ENCODE data around the gene MYO1E. TPM values are rescaled to one million over a fixed set of nuclear protein-coding genes. Genes with fewer than 3 reads are reported as not detected.

The MYO1E gene
- total and polyA plus RNA-seq, 2 of the 4 experiments (the other 2 are of a cell fraction): 13.4 to 37.3 TPM

DNA sequence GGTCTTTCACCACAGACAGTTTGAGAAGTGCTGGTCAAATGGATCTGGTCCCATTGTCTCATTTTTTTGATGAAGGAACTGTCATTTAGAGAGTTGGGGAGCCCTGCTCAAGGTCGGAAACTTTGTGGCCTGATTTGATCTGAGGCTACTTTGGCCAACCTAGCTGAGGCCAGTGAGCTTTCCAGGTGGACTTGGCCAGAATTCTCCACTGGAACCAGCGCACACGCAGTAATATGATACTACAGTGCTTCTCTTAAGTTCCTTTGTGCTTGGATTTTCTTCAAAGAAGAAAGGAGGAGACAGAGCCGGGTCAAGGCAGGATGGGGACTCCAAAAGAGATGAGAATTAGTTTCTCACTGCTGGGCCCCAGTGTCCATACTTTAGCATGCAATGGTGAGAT, 217.2 kb downstream of the MYO1E start:
- in situ Hi-C loops (cut with MboI; ENCODE audit: low sequenced_read_pairs): no loop called here
- Histone ChIP-seq H4K5ac (ENCODE audit: low read depth, low read length) (no peak overlapping the region), H4K91ac (ENCODE audit: insufficient read depth, low read depth, low read length) (no peak overlapping the region), H3K27me3 (ENCODE audit: control insufficient read depth, insufficient read depth, low read length) (no peaks in the 10 kb centered on the region), H2BK120ac (ENCODE audit: low read depth, low read length) (no peak overlapping the region), H2BK15ac (ENCODE audit: low read depth, low read length) (no peak overlapping the region), H3K36me3 (ENCODE audit: control insufficient read depth, insufficient read depth, low read length) (peaks cover 34% of the 10 kb centered on the region), H2BK5ac (ENCODE audit: low read depth, low read length, poor library complexity, severe bottlenecking) (no peak overlapping the region), H2AFZ (replicated peaks; ENCODE audit: low read length, poor library complexity) (no peak overlapping the region), H3K56ac (ENCODE audit: extremely low read depth, insufficient read depth, low read length) (no peak overlapping the region), H2AK9ac (replicated peaks; ENCODE audit: low read depth, low read length, poor library complexity) (no peak overlapping the region), H3K23ac (ENCODE audit: low read depth, low read length) (no peak overlapping the region), H3K4me1 (ENCODE audit: control insufficient read depth, insufficient read depth, low read length) (no peaks in the 10 kb centered on the region), H2AK5ac (ENCODE audit: low read depth, low read length) (no peak overlapping the region), H4K8ac (ENCODE audit: low read depth in 2 of 2, low read length in 2 of 2) (no peak overlapping the region), H3K9me3 (ENCODE audit: control insufficient read depth, insufficient read depth, low read length) (no peaks in the 10 kb centered on the region), H3K79me1 (ENCODE audit: low read depth in 1 of 2, low read length in 2 of 2) (no peaks in the 10 kb centered on the region; a peak in 1 of 4 replicates), H3K9me1 (ENCODE audit: insufficient read depth, low read length) (0 out of 2 replicates have a peak, but pooled peaks cover 5% of the 10 kb centered on the region), H3K4me2 (ENCODE audit: low read depth, low read length) (no peak overlapping the region), H3K27ac (ENCODE audit: insufficient read depth, low read length) (no peak overlapping the region), H3K14ac (replicated peaks; ENCODE audit: low read depth, low read length) (no peak overlapping the region), H3K9ac (ENCODE audit: low read depth, low read length) (no peak overlapping the region), H4K20me1 (ENCODE audit: insufficient read depth, low read length) (no peaks in the 10 kb centered on the region), H3K18ac (ENCODE audit: low read depth, low read length) (no peak overlapping the region), H3K4me3 (ENCODE audit: insufficient read depth, low read depth, low read length) (no peak overlapping the region), H2BK20ac (ENCODE audit: low read depth, low read length) (no peak overlapping the region), H3K4ac (ENCODE audit: low read depth, low read length) (no peak overlapping the region)
- CTCF ChIA-PET: no interaction called here
- no peak for DNase-seq
- dilution Hi-C loops (cut with HindIII; ENCODE audit: low sequenced_read_pairs, unreplicated experiment): no loop called here
- TF ChIP-seq, protein P1, sequence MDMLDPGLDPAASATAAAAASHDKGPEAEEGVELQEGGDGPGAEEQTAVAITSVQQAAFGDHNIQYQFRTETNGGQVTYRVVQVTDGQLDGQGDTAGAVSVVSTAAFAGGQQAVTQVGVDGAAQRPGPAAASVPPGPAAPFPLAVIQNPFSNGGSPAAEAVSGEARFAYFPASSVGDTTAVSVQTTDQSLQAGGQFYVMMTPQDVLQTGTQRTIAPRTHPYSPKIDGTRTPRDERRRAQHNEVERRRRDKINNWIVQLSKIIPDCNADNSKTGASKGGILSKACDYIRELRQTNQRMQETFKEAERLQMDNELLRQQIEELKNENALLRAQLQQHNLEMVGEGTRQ (IDR thresholded peaks at IDR 0.05; ENCODE audit: low read depth, low read length): no peak
- TF ChIP-seq CEBPB (IDR thresholded peaks at IDR 0.05; ENCODE audit: low read depth, low read length) (no peak), RAD21 (IDR thresholded peaks at IDR 0.05; ENCODE audit: low read length) (no peak), CHD1 (IDR thresholded peaks at IDR 0.05; ENCODE audit: low read depth, low read length) (no peak), MXI1 (IDR thresholded peaks at IDR 0.05; ENCODE audit: borderline replicate concordance, low read depth, low read length) (no peak), SMC3 (IDR thresholded peaks at IDR 0.05; ENCODE audit: low read depth, low read length) (no peak), RFX5 (IDR thresholded peaks at IDR 0.05; ENCODE audit: low read depth, low read length) (no peak), MAZ (IDR thresholded peaks at IDR 0.05; ENCODE audit: borderline replicate concordance, low read depth, low read length) (no peak), BHLHE40 (IDR thresholded peaks at IDR 0.05; ENCODE audit: low read depth, low read length) (no peak), MAFK (IDR thresholded peaks at IDR 0.05; ENCODE audit: low read depth, low read length) (no peak), RCOR1 (IDR thresholded peaks at IDR 0.05; ENCODE audit: insufficient replicate concordance, low read length) (no peak), FOS (IDR thresholded peaks at IDR 0.05; ENCODE audit: low read depth, low read length) (no peak), POLR2A (IDR thresholded peaks at IDR 0.05; ENCODE audit: low read depth, low read length) (no peak)
- TF ChIP-seq, protein P2, sequence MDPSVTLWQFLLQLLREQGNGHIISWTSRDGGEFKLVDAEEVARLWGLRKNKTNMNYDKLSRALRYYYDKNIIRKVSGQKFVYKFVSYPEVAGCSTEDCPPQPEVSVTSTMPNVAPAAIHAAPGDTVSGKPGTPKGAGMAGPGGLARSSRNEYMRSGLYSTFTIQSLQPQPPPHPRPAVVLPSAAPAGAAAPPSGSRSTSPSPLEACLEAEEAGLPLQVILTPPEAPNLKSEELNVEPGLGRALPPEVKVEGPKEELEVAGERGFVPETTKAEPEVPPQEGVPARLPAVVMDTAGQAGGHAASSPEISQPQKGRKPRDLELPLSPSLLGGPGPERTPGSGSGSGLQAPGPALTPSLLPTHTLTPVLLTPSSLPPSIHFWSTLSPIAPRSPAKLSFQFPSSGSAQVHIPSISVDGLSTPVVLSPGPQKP (IDR thresholded peaks at IDR 0.05; ENCODE audit: borderline replicate concordance, low read depth, low read length): no peak
- TF ChIP-seq, protein P3, sequence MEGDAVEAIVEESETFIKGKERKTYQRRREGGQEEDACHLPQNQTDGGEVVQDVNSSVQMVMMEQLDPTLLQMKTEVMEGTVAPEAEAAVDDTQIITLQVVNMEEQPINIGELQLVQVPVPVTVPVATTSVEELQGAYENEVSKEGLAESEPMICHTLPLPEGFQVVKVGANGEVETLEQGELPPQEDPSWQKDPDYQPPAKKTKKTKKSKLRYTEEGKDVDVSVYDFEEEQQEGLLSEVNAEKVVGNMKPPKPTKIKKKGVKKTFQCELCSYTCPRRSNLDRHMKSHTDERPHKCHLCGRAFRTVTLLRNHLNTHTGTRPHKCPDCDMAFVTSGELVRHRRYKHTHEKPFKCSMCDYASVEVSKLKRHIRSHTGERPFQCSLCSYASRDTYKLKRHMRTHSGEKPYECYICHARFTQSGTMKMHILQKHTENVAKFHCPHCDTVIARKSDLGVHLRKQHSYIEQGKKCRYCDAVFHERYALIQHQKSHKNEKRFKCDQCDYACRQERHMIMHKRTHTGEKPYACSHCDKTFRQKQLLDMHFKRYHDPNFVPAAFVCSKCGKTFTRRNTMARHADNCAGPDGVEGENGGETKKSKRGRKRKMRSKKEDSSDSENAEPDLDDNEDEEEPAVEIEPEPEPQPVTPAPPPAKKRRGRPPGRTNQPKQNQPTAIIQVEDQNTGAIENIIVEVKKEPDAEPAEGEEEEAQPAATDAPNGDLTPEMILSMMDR (conservative IDR thresholded peaks at IDR 0.05; ENCODE audit: low read depth, low read length): no peak
- ATAC-seq (ENCODE audit: low read depth): no peak
- BruUV-seq (replicated peaks): no TSS peak
- WGBS, 2 experiments (ENCODE audit: extremely low coverage in 2 of 2, insufficient read length in 1 of 2): 100% methylated on average over 1 of the region's 4 CpGs; no CpG with 5 or more reads in 1 of the 2 experiments
- intact Hi-C loops (cut with micrococcal nuclease): no loop called here
- POLR2A ChIA-PET (ENCODE audit: unreplicated experiment): no interaction called here

Measured in IMR-90 (cell line).